GM23338 (cell line): ENCODE measurements around the gene AQP9. TPM values are rescaled to one million over a fixed set of nuclear protein-coding genes. Genes with fewer than 3 reads are reported as not detected.

Experiments used
- ATAC-seq: fragments of 200-7000 bp; cut with Tn5 transposase; 3 replicates; pipeline ENCODE4 v1.9.1; 2020
- DNase-seq: peaks from one replicate; pipeline ENCODE4 v3.0.0-alpha.2; 2015; ENCODE audit warnings: low spot score
- H2AFZ ChIP-seq: fragments of 200-600 bp; sonication (generic); 2 replicates; pipeline ENCODE4 v1.8.0; 2016; ENCODE audit warnings: antibody characterized with exemption, mild to moderate bottlenecking, moderate library complexity
- H3F3A ChIP-seq: fragments of 200-600 bp; sonication (generic); replicated peaks from 2 replicates; pipeline ENCODE4 v1.8.0; 2017; ENCODE audit warnings: antibody characterized with exemption, mixed run types, low read depth
- H3K27ac ChIP-seq: fragments of 200-600 bp; sonication (generic); 2 replicates; pipeline ENCODE4 v1.6.1; 2016; ENCODE audit warnings: low read depth
- H3K27me3 ChIP-seq: fragments of 200-600 bp; sonication (generic); 2 replicates; pipeline ENCODE4 v1.8.0; 2016; ENCODE audit warnings: mild to moderate bottlenecking, mixed run types, moderate library complexity; ENCODE audit not compliant: insufficient read depth
- H3K36me3 ChIP-seq: fragments of 200-600 bp; sonication (generic); 2 replicates; pipeline ENCODE4 v1.8.0; 2016; ENCODE audit warnings: mild to moderate bottlenecking; ENCODE audit not compliant: insufficient read depth
- H3K4me1 ChIP-seq: fragments of 200-600 bp; sonication (generic); 2 replicates; pipeline ENCODE4 v1.8.0; 2016; ENCODE audit warnings: mild to moderate bottlenecking, moderate library complexity; ENCODE audit not compliant: insufficient read depth
- H3K4me2 ChIP-seq: fragments of 200-600 bp; sonication (generic); 2 replicates; pipeline ENCODE4 v1.7.1; 2017; ENCODE audit warnings: mixed run types
- H3K4me3 ChIP-seq: fragments of 200-600 bp; sonication (generic); 2 replicates; pipeline ENCODE4 v1.6.1; 2016; ENCODE audit warnings: mixed run types
- H3K79me2 ChIP-seq: fragments of 200-600 bp; sonication (generic); replicated peaks from 2 replicates; pipeline ENCODE4 v1.8.0; 2017; ENCODE audit warnings: mild to moderate bottlenecking; ENCODE audit not compliant: insufficient read depth
- H3K9me2 ChIP-seq: fragments of 200-600 bp; sonication (generic); 2 replicates; pipeline ENCODE4 v1.8.0; 2017; ENCODE audit not compliant: insufficient read depth
- H4K20me1 ChIP-seq: fragments of 200-600 bp; sonication (generic); replicated peaks from 2 replicates; pipeline ENCODE4 v1.8.0; 2017; ENCODE audit warnings: mild to moderate bottlenecking; ENCODE audit not compliant: insufficient read depth
- H3K27ac Mint-ChIP-seq: 2 replicates; pipeline ENCODE4 v1.8.0; 2020; ENCODE audit warnings: inconsistent platforms, mild to moderate bottlenecking, moderate library complexity, mixed read lengths
- H3K27me3 Mint-ChIP-seq: 3 replicates; pipeline ENCODE4 v1.8.0; 2022; ENCODE audit warnings: low read depth, mild to moderate bottlenecking, moderate library complexity, mixed read lengths, inconsistent platforms; ENCODE audit not compliant: insufficient read depth, poor library complexity
- H3K36me3 Mint-ChIP-seq: 3 replicates; pipeline ENCODE4 v1.8.0; 2021; ENCODE audit warnings: low read depth, mild to moderate bottlenecking, inconsistent platforms, moderate library complexity, mixed read lengths
- H3K4me1 Mint-ChIP-seq: 3 replicates; pipeline ENCODE4 v1.8.0; 2020; ENCODE audit warnings: mild to moderate bottlenecking, inconsistent platforms, mixed read lengths
- H3K4me3 Mint-ChIP-seq: 3 replicates; pipeline ENCODE4 v1.8.0; 2021; ENCODE audit warnings: moderate library complexity, mild to moderate bottlenecking, inconsistent platforms, mixed read lengths
- H3K9me3 Mint-ChIP-seq: 3 replicates; pipeline ENCODE4 v1.8.0; 2020; ENCODE audit warnings: moderate library complexity, mild to moderate bottlenecking, inconsistent platforms, mixed read lengths
- CREB1 ChIP-seq: fragments of 250-450 bp; sonication (Bioruptor Pico); IDR thresholded peaks from 2 replicates; pipeline ENCODE4 v1.5.0; 2020; ENCODE audit warnings: low read depth, mild to moderate bottlenecking, moderate library complexity
- CTCF ChIP-seq, 2 experiments: fragments of 200-600 bp in 1 of 2; sonication (generic) in 1 of 2; conservative IDR thresholded peaks; 2 replicates each; pipeline versions ENCODE4 v1.5.1 to v1.6.1; 2016 to 2017; ENCODE audit warnings: antibody characterized with exemption in 2 of 2, low read depth in 2 of 2, mild to moderate bottlenecking in 2 of 2, moderate library complexity in 1 of 2
- EZH2phosphoT487 ChIP-seq: fragments of 200-600 bp; sonication (generic); IDR thresholded peaks from one replicate; pipeline ENCODE4 v1.8.1; 2018; ENCODE audit warnings: antibody characterized with exemption; ENCODE audit not compliant: unreplicated experiment
- JUNB ChIP-seq: IDR thresholded peaks from one replicate; pipeline ENCODE4 v1.6.1; 2016; ENCODE audit warnings: antibody characterized with exemption; ENCODE audit not compliant: unreplicated experiment
- NANOG ChIP-seq: IDR thresholded peaks from 2 replicates; pipeline ENCODE4 v1.6.1; 2016; ENCODE audit warnings: antibody characterized with exemption, borderline replicate concordance
- ZNF114 ChIP-seq: fragments of 250-450 bp; sonication (Bioruptor Pico); IDR thresholded peaks from 2 replicates; pipeline ENCODE4 v1.5.0; 2020; ENCODE audit warnings: mild to moderate bottlenecking, moderate library complexity
- ZNF331 ChIP-seq: fragments of 250-450 bp; sonication (Bioruptor Pico); IDR thresholded peaks from 2 replicates; pipeline ENCODE4 v1.5.0; 2020; ENCODE audit warnings: low read depth, mild to moderate bottlenecking, moderate library complexity
- polyA plus RNA-seq: library from polyadenylated mRNA; unstranded; fragments of >200 nt; fragmentation: Nextera tagmentation; extraction: Ambion mirVana; gene quantifications from 2 replicates; pipeline ENCODE4 v1.2.1, GENCODE V29; 2016
- total RNA-seq: library from RNA; depleted of rRNA; stranded (reverse); fragments of >200 nt; shearing (Covaris generic); gene quantifications from 2 replicates; pipeline ENCODE4 v1.2.3, GENCODE V29; 2014
- TF ChIP-seq, protein P1 (sequence below): IDR thresholded peaks from 2 replicates; pipeline ENCODE4 v1.6.1; 2016; ENCODE audit warnings: antibody characterized with exemption
- TF ChIP-seq, protein P2 (sequence below): fragments of 250-450 bp; sonication (Bioruptor Pico); IDR thresholded peaks from 2 replicates; pipeline ENCODE4 v1.5.0; 2020; ENCODE audit warnings: mild to moderate bottlenecking, moderate library complexity

Gene AQP9
- total and polyA plus RNA-seq, 2 experiments from 2014 or later = not detected

DNA sequence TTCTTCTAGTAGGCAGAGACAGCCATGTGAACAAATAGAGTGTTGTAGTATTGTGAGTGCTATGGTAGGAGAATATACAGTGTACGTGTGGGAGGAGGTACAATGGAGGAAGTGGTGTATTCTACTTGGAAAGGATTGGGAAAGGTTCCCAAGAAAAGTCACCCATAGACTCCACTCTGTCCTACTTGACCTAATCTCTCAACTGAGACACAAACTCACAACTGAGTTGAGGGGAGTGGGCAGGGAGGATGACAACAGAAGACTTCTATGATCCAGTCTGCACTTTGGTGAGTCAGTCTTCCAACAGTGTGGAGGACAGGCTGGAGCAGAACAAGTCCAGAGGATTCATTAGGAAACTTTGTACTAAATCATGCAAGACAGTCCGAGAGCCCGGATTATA is 28.8 kb upstream of the AQP9 start:
- H3K27me3 Mint-ChIP-seq = peaks cover 5% of the 10 kb centered on the region
- Histone ChIP-seq H4K20me1 (no peaks in the 10 kb centered on the region), H3K27me3 (no peaks in the 10 kb centered on the region), H3K9me2 (peaks cover 13% of the 10 kb centered on the region; the same call in 1 of the 2 replicates), H3F3A (no peaks in the 10 kb centered on the region), H3K4me3 (no peak overlapping the region), H3K27ac (no peak overlapping the region), H2AFZ (no peak overlapping the region), H3K4me2 (no peak overlapping the region), H3K36me3 (no peaks in the 10 kb centered on the region), H3K79me2 (no peaks in the 10 kb centered on the region), H3K4me1 (no peaks in the 10 kb centered on the region)
- DNase-seq = no peak
- no peaks in the 10 kb centered on the region for H3K9me3 Mint-ChIP-seq
- TF ChIP-seq, protein P1, sequence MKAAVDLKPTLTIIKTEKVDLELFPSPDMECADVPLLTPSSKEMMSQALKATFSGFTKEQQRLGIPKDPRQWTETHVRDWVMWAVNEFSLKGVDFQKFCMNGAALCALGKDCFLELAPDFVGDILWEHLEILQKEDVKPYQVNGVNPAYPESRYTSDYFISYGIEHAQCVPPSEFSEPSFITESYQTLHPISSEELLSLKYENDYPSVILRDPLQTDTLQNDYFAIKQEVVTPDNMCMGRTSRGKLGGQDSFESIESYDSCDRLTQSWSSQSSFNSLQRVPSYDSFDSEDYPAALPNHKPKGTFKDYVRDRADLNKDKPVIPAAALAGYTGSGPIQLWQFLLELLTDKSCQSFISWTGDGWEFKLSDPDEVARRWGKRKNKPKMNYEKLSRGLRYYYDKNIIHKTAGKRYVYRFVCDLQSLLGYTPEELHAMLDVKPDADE = no peak
- TF ChIP-seq CTCF (conservative IDR thresholded peaks at IDR 0.05; ENCODE audit: low read depth in 2 of 2) = no peak
- ATAC-seq = no peak
- H3K4me3 Mint-ChIP-seq = no peak overlapping the region
- H3K36me3 Mint-ChIP-seq = no peaks in the 10 kb centered on the region
- peaks cover 6% of the 10 kb centered on the region for H3K4me1 Mint-ChIP-seq
- no peak overlapping the region for H3K27ac Mint-ChIP-seq

- H3K27ac ChIP-seq = no peak overlapping the region
- no peaks in the 10 kb centered on the region for H3K36me3 ChIP-seq
- Mint-ChIP-seq H3K4me1 (peaks cover 6% of the 10 kb centered on the region), H3K27ac (no peak overlapping the region), H3K27me3 (peaks cover 5% of the 10 kb centered on the region), H3K36me3 (no peaks in the 10 kb centered on the region), H3K9me3 (no peaks in the 10 kb centered on the region), H3K4me3 (no peak overlapping the region)
- no peak for ATAC-seq
- H3K4me3 ChIP-seq = no peak overlapping the region
- H3K4me2 ChIP-seq = no peak overlapping the region
- H4K20me1 ChIP-seq = no peaks in the 10 kb centered on the region
- H2AFZ ChIP-seq = no peak overlapping the region
- H3K4me1 ChIP-seq = no peaks in the 10 kb centered on the region
- no peak for DNase-seq
- no peaks in the 10 kb centered on the region for H3K79me2 ChIP-seq
- H3K27me3 ChIP-seq = no peaks in the 10 kb centered on the region
- peaks cover 13% of the 10 kb centered on the region; the same call in 1 of the 2 replicates for H3K9me2 ChIP-seq
- no peaks in the 10 kb centered on the region for H3F3A ChIP-seq
- no peak for TF ChIP-seq JUNB
- TF ChIP-seq, protein P2, sequence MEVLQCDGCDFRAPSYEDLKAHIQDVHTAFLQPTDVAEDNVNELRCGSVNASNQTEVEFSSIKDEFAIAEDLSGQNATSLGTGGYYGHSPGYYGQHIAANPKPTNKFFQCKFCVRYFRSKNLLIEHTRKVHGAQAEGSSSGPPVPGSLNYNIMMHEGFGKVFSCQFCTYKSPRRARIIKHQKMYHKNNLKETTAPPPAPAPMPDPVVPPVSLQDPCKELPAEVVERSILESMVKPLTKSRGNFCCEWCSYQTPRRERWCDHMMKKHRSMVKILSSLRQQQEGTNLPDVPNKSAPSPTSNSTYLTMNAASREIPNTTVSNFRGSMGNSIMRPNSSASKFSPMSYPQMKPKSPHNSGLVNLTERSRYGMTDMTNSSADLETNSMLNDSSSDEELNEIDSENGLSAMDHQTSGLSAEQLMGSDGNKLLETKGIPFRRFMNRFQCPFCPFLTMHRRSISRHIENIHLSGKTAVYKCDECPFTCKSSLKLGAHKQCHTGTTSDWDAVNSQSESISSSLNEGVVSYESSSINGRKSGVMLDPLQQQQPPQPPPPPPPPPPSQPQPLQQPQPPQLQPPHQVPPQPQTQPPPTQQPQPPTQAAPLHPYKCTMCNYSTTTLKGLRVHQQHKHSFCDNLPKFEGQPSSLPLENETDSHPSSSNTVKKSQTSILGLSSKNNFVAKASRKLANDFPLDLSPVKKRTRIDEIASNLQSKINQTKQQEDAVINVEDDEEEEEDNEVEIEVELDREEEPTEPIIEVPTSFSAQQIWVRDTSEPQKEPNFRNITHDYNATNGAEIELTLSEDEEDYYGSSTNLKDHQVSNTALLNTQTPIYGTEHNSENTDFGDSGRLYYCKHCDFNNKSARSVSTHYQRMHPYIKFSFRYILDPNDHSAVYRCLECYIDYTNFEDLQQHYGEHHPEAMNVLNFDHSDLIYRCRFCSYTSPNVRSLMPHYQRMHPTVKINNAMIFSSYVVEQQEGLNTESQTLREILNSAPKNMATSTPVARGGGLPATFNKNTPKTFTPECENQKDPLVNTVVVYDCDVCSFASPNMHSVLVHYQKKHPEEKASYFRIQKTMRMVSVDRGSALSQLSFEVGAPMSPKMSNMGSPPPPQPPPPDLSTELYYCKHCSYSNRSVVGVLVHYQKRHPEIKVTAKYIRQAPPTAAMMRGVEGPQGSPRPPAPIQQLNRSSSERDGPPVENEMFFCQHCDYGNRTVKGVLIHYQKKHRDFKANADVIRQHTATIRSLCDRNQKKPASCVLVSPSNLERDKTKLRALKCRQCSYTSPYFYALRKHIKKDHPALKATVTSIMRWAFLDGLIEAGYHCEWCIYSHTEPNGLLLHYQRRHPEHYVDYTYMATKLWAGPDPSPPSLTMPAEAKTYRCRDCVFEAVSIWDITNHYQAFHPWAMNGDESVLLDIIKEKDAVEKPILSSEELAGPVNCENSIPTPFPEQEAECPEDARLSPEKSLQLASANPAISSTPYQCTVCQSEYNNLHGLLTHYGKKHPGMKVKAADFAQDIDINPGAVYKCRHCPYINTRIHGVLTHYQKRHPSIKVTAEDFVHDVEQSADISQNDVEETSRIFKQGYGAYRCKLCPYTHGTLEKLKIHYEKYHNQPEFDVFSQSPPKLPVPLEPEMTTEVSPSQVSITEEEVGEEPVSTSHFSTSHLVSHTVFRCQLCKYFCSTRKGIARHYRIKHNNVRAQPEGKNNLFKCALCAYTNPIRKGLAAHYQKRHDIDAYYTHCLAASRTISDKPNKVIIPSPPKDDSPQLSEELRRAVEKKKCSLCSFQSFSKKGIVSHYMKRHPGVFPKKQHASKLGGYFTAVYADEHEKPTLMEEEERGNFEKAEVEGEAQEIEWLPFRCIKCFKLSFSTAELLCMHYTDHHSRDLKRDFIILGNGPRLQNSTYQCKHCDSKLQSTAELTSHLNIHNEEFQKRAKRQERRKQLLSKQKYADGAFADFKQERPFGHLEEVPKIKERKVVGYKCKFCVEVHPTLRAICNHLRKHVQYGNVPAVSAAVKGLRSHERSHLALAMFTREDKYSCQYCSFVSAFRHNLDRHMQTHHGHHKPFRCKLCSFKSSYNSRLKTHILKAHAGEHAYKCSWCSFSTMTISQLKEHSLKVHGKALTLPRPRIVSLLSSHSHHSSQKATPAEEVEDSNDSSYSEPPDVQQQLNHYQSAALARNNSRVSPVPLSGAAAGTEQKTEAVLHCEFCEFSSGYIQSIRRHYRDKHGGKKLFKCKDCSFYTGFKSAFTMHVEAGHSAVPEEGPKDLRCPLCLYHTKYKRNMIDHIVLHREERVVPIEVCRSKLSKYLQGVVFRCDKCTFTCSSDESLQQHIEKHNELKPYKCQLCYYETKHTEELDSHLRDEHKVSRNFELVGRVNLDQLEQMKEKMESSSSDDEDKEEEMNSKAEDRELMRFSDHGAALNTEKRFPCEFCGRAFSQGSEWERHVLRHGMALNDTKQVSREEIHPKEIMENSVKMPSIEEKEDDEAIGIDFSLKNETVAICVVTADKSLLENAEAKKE = no peak
- TF ChIP-seq EZH2phosphoT487 = no peak
- TF ChIP-seq, protein P1 = no peak
- no peak for TF ChIP-seq ZNF114 (CRISPR knock-in tag)
- no peak for TF ChIP-seq NANOG
- no peak for TF ChIP-seq CREB1 (CRISPR knock-in tag)
- no peak for TF ChIP-seq ZNF331 (CRISPR knock-in tag)
Measured at GRCh38 chr15:58110999-58111717, 27.0 kb upstream of the AQP9 start.
